Dermis blood vessel endothelial cell (primary cell): ENCODE data around the gene MORN3. TPM values are rescaled to one million over a fixed set of nuclear protein-coding genes. Genes with fewer than 3 reads are reported as not detected.
"Not testable (repeated sequence)": the region's sequence is repeated elsewhere in the genome, so short reads cannot be mapped to it uniquely, and the experiment has no call there.

Experiments used
- DNase-seq: peaks from one replicate; pipeline ENCODE4 v3.0.0; 2010
- total RNA-seq: library from RNA; depleted of rRNA; stranded (reverse); fragments of >200 nt; gene quantifications from 2 replicates; pipeline ENCODE4 v1.2.3, GENCODE V29; 2014

The MORN3 gene
- total RNA-seq, 1 donor from 2014 or later: not detected

DNA sequence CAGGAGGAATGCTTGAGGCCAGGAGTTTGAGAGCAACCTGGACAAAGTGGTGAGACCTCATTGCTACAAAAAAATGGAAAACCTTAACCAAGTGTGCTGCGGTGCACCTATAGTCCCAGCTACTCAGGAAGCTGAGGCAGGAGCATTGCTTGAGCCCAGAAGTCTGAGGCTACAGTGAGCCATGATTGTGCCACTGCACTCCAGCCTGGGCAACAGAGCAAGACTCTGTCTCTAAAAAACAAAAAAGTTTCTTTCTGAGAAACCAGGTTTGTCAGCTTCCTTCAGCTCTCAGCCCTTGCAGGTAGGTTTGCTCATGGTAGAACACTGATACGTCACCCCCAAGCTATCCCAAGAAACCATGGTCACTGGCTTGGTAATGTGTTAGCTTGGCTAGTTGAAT is 20.0 kb upstream of the MORN3 start:
- DNase-seq: no peak

DNA sequence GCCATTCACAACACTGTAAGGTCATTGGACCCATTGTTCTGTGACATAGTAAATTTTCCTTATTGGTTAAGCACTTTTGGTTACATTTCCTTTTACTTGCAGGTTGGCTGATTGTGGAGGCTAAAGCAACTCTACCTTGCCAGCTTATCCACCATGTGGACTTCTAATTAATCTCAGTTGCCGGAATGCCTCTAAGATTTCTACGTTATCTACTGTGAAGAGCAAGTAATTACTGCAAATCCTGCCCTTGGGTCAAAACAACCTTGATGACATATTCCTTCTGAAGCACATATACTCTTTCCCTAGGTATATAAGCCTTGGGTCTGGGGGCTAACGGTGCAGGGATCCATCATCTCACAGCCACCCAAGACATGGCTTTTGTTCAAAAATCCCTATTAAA is 19.5 kb upstream of the MORN3 start:
- DNase-seq: no peak

DNA sequence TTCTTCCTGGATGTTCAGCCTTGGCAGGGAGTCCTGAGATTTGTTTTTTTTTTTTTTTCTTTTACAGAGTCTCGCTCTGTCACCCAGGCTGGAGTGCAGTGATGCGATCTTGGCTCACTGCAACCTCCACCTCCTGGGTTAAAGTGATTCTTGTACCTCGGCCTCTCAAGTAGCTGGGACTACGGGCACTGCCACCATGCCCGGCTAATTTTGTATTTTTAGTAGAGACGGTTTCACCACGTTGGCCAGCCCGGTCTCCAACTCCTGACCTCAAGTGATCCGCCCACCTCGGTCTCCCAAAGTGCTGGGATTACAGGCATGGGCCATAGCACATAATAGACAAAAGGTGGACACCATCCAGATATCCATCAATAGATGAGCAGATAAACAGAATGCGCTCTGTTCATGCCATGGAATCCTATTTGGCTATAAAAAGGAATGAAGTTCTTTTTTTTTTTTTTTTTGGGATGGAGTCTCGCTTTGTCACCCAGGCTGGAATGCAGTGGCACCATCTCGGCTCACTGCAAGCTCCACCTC is 10.3 kb upstream of the MORN3 start:
- not testable (repeated sequence) for DNase-seq

DNA sequence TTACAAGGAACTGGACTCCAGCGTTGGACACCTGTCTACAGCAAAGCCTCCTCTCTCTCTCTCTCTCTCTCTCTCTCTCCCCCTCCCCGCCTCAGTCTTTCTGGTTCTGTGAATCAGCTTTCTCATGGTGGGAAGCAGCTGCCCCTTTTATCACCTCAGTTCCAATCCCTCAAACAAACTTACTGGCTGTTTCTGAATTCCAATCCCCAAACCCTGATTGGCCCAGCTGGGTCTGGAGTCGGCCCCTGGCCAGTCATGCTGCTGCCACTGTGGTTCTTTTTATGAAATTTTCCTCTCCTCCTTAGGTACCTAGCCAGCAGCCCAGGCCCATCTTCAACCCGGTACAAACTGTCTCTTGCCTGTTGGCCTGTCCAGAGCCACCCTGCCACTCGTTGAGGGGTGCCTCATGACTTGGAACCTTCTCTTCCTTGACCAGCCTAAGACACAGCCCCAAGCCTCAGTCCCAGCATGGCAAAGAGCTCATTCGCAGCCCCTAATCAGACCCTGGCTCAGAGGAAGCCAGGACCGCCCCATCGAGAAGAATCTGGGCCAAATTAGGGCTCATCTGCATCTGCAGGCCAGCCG is 9.4 kb upstream of the MORN3 start:
- DNase-seq: no peak

DNA sequence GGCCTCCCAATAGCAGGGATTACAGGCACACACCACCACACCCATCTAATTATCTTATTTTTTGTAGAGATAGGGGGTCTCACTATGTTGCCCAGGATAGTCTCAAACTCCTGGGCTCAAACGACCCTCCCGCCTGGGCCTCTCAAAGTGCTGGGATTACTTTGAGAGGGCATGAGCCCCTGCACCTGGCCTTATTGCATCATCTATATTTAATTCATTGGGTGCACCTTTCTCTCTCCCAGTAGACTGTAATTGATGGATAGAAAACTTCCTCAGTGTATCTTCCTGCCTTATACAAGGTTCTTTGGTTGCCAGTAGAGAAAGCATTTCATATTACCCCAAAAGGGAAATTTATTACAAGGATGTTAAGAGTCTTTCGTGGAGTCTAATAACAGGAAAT is 8.9 kb upstream of the MORN3 start:
- DNase-seq: no peak

DNA sequence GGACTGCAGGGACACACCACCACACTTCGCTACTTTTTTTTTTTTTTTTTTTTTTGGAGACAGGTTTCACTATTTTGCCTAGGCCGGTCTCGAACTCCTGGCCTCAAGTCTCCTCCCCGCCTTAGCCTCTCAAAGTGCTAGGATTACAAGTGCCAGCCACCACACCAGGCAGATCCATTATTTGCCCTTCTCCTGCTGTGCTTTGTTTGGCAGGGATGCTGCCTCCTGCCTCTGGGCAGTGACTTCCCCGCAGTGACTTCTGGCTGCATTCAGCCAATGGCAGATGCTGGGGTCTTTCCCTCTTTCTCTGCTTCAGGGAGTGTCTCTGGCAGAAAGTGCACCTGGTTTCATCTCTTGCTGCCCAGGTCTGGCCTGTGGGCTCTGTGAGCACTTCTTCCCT is 6.7 kb upstream of the MORN3 start:
- no peak for DNase-seq

DNA sequence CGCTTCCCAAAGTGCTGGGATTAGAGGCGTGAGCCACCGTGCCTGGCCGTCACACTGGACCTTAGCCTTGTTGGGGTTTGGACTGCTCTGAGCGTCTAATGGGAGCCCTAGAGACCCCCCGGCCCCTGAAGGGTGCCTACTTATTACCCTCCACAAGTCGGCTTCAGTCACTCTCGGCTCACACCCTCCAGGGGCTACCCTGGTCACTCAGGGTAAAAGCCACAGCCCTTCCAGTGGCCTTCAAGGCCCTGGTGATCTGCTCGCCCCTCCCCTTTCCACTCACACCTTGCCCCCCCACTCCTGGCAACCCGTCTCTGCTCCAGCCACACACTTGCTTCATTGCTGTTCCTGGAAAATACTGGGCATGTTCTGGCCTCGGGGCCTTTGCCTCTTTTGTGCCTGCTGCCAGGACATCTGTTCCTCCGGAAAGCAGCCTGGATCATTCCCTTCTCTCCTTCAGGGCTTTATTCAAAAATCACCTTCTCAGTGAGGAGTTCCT is 3.6 kb upstream of the MORN3 start:
- DNase-seq: peak; percentile 13

DNA sequence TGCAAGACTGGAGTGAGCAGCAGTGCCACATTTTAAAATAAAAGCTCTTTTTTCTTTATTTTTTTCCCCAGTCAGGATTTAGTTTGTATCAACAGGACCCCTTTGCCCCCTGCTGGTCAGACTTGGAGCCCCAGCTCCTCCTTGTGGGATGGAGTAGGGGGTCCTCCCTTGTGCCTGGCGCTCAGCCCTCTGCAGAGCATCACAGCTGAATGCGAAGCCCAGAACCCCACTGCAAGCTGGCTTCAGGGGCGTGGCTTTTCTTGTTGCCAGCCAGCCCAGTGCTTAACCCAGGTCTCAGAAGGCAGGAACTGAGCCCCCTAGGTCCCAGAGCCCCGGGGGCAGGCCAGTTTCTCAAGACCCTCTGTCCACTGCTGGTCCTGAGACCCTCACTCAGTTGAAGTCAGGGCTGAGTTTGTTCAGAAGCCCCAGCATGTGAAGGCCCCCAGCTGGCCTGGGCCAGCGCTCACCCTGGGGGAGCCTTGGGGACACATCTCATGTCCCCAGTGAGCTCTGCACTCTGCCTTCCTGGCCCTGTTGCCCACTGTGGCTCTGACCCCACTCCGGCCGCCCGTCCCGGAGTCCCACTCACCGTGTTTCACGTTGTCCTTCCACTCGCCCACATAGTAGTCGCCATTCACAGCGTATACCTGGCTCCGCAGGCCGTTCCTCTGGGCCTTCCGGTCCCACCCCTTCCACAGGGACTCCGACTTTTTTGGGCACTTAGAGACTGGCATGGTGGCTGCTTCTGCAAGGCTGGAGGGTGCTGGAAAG is 519 bp downstream of the MORN3 start:
- DNase-seq: peak; percentile 76

DNA sequence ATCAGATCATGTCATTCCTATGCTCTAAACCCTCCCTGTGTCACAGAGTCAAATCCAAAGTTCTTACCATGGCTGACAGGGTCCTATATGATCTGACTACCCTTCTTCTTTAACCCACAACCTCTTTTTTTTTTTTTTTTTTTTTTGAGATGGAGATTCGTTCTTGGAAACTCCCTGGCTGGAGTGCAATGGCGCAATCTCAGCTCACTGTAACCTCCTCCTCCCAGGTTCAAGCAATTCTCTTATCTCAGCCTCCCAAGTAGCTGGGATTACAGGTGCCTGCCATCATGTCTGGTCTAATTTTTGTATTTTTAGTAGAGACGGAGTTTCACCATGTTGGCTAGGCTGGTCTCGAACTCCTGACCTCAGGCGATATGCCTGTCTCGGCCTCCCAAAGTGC is 2.6 kb downstream of the MORN3 start:
- not testable (repeated sequence) for DNase-seq

DNA sequence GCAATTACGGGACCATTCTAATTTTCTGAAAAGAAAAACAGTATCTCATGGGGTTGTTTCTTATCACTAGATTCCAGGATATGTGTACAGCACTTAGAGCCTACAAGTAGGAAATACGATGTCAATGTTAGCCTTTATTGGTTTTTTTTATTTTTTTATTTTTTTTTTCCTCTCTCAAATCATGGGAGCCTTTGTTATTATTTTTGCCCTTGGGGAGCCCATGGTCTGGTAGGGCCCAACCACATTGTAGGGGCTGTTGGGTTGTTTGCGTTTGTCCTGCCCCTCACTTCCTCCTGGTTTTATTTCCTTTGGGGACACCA is 5.9 kb downstream of the MORN3 start:
- DNase-seq: no peak

DNA sequence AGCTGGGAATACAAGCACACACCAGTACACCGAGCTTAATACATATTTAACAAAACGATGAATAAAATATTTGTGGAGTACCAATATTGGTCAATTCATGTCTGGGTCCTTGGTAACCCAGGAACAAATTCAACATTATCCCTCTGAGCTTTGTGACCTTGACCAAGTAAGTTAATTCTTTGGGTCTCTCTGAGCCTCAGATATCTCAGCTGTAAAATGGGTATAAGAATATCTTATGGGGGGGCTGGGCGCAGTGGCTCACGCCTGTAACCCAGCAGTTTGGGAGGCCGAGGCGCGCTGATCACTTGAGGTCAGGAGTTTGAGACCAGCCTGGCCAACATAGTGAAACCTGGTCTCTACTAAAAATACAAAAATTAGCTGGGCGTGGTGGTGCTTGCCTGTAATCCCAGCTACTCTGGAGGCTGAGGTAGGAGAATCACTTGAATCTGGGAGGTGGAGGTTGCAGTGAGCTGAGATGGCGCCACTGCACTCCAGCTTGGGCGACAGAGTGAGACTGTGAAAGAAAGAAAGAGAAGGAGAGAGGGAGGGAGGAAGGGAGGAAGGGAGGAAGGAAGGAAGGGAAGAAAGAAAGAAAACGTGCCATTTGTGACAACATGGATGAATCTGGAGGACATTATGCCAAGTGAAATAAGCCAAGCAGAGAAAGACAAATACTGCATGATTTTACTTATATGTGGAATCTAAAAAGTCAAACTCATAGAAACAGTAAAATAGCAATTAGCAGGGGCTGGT is 7.9 kb downstream of the MORN3 start:
- DNase-seq: not testable (repeated sequence)

DNA sequence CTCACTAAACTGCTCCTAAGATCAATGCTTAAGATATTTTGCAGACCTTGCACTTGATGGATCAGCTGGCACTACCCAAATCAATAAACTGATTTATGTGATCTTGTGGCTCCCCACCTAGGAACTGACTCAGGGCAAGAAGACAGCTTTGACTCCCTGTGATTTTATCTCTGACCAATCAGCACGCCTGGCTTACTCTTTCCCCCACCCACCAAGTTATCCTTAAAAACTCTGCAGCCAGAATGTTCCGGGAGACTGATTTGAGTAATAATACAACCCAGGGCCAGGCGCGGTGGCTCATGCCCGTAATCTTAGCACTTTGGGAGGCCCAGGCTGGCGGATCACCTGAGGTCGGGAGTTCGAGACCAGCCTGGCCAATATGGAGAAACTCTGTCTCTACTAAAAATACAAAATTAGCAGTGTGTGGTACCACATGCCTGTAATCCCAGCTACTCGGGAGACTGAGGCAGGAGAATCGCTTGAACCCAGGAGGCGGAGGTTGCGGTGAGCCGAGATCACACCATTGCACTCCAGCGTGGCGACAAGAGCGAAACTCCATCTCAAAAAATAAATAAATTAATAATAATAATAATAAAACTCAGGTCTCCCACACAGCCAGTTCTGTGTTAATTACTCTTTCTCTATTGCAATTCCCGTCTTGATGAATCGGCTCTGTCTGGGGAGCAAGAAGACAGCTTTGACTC is 12.0 kb downstream of the MORN3 start:
- no peak for DNase-seq

DNA sequence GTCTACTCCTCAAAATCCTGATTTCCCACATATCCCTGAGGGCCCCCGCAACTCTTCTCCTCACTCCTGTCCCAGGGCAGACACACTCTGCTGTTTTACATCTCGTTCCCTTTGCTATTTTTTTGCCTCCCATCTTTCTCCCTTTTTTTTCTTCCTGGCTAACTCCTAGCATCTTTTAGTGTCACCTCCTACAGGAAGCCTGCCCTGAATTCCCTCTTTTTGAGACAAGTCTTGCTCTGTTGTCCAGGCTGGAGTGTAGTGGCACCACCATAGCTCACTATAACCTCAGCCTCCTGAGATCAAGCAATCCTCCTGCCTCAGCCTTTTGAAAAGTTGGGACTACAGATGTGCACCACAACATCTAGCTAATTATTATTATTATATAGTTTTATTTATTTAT is 13.3 kb downstream of the MORN3 start:
- no peak for DNase-seq

DNA sequence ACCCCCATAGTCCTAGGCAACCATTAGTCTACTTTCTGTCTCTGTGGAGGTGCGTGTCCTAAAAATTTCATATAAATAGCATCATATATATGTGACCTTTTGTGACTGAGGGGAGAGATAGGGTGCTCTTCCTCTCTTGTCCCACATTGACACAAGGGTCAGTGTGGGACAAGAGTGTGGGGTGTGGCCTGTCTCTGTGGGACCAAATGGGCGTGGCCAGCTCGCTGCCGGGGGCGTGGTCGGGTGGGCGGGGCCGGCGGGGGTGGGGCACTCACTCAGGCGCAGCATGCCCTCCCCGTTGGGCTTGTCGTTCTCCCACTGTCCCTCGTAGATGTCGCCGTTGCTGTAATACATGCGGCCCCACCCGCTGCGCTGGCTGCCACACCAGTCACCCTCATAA is 15.5 kb downstream of the MORN3 start:
- DNase-seq: no peak

DNA sequence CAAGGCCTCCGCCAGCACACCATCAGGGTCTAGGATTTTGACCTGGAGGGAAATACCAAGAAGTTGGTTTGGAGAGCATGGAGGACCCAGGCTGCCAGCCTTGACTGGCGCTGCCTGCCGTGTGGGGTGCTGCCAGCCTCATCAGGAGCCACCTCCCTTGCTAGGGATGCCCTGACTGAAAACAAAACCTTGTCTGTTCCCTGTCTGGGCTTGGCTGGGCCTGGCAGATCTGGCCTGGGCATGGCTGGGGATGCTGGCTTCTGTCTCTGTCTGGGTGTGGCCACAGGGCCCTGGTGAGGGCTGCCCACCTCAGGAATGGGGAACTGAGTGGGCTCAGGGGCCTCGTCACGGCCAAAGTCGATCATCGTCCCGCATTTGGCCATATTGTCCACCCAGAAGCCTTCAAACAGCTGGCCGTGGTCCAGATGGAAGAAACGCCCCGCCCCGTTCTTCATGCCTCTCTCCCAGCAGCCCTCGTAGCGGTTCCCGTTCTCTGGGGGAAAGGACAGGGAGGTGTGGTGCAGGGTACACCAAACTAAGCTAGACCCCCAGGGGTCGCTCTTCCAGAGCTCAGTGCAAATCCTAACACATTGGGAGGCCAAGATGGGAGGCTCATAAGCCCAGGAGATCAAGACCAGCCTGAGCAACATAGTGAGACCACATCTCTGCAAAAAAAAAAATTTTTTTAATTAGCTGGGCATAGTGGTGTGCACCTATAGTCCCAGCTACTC is 16.5 kb downstream of the MORN3 start:
- DNase-seq: no peak

DNA sequence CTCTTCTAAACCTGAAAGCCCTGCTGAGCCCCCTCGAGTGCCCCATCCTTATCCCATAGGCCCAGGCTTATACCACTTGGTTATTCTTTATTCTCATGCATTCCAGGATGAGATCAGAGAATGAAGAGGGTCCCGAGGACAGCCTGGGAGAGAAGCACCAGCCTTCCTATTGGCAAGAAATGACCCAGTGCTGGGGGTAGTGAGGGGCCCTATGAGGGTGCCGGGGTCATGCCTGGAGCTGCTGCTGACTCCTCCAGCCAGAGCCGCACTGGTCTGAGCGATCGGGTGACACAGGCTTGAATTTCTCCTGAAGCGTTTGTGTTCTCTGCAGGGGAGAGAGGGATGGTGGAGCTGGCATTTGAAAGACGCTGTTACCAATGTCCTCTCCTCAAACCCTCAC is 18.1 kb downstream of the MORN3 start:
- no peak for DNase-seq

DNA sequence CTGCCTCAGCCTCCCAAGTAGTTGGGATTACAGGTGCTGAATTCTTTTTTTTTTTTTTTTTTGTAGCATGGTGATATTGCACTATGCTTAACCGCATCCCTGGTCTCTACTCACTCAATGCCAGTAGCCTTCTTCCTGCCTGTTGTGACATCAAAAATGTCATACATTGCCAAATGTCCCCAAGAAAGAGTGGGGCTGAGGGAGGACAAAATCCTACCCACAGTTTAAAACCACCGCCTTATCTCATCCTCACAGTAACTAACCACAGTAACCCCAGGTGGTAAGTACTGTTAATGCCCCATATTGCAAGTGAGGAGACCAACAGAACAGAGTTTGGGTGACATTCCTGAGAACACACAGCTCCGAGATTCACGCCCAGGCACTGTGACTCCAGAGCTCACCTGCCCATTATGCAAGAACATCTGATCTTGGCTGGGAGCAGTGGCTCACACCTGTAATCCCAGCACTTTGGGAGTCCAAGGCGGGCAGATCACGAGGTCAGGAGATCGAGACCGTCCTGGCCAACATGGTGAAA is 19.6 kb downstream of the MORN3 start:
- DNase-seq: no peak

DNA sequence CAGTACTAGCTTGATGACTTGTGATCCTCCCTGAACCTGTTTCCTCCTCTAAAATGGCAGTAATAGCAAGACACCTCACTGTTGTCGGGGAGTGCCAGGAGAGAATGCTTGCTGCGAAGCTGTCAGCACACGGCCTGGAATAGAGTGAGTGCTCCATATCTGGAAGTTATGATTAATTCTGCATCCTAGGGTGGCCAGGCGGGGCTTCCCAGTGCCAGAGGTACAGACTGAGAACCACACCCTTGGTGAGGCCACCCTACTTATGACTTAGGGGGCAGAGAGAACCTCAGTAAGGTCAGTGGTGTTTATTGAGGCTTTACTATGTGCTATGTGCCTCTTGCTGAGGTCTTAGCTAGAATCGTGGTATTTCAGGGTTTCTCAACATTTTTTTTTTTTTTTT is 20.1 kb downstream of the MORN3 start:
- DNase-seq: no peak

DNA sequence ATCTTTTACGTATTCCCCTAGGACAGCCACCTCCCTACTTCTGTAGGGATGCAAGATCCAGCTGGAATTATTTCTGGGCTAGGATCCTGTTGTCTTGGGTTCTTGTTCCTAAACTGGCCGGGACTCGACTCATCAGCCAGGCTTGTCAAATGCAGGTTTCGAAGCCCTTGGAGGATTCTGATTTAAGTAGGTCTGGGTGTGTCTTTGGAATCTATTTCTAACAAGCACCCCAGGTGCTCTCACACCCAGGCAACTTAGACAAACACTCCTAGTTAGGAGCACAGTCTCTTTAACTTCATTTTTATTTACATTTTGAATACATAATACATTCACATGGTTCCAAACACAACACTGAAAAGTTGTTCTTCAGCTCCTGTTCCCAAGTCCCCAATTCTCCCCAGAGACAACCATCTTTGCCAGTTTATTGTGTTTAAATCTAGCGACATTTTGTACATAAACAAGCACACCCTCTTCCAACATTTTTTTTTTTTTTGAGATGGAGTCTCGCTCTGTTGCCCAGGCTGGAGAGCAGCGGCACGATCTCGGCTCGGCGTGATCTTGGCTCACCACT is 20.9 kb downstream of the MORN3 start:
- no peak for DNase-seq

DNA sequence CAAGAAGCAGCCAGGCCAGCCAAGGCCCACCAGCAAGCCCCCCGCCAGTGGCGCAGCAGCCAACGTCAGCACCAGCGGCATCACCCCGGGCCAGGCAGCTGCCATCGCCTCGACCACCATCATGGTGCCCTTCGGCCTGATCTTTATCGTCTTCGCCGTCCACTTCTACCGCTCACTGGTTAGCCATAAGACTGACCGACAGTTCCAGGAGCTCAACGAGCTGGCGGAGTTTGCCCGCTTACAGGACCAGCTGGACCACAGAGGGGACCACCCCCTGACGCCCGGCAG is 28.2 kb downstream of the MORN3 start:
- DNase-seq: no peak

DNA sequence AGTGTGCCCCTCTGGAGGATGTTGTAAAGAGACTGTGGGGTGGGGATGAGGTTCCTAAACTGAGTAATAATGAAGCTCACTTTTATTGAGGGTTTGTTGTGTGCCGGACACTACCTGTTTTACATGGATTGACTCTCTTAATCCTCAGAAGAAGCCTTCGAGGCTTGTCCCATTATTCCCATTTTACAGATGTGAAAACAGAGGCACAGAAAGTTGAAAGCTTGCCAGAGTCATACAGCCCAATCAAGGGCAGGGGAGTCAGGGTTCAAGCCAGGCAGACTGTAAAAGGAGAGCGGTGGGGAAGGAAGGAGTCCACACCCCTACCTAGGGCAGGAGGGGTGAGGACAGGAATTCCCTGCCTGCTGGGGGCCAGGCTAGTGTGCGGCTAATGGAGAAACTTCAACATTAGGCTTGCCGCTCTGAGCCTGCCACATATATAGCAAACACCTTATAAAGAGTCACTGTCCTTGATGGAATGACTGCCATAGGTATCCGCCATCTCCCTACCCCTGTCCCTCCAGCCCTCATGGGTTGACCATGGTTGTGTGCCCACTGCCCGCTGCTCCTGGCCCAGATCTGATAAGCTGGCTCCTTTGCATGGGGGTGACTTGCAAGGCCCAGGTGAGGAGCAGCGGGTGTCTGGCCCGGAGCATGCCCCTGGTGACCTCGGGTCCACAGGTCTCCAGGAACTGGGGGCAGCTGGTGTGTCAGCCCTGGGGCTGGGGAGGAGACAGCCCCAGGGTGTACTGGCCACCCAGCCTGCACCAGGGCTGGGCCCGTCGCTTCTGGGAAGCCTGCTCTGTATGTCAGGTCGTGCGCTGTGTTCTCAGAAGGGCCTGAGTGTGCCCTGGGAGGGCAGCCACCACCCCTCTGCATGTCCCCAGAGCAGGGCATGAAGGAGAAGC is 30.9 kb downstream of the MORN3 start:
- no peak for DNase-seq
